Spleen (tissue), 7 donors: ENCODE data around the gene DEPDC5.

Experiments used
- POLR2A ChIP-seq, 3 donors: fragments of 450-650 bp; IDR thresholded peaks; one replicate each; pipeline ENCODE4 v1.5.1; 2017; ENCODE audit warnings: antibody characterized with exemption in 3 of 3, mild to moderate bottlenecking in 1 of 3
- POLR2AphosphoS5 ChIP-seq, 3 donors: sonication (generic); formaldehyde crosslinking; IDR thresholded peaks; one replicate each; pipeline ENCODE4 v1.5.1; 2017; ENCODE audit warnings: antibody characterized with exemption in 3 of 3
- TF ChIP-seq, protein P1 (sequence below), 11 experiments: fragments of 200-600 bp in 7 of 11; fragments of 450-650 bp in 4 of 11; sonication (generic) in 4 of 11; IDR thresholded peaks in 8 of 11; conservative IDR thresholded peaks in 3 of 11; 1 replicate in 7 of 11; 2 replicates in 4 of 11; pipeline versions ENCODE4 v1.4.0 to v1.8.0; 2016 to 2021; ENCODE audit warnings: antibody characterized with exemption in 11 of 11, inconsistent platforms in 4 of 11, mild to moderate bottlenecking in 1 of 11
- donor health status: DM: no; HTN: no; CAD: no; lungs with moderate emphysema.
- donor health status: DM: no; HTN: no; CAD: no.
- donor health status: DM: no; HTN: no; CAD: no.

DNA sequence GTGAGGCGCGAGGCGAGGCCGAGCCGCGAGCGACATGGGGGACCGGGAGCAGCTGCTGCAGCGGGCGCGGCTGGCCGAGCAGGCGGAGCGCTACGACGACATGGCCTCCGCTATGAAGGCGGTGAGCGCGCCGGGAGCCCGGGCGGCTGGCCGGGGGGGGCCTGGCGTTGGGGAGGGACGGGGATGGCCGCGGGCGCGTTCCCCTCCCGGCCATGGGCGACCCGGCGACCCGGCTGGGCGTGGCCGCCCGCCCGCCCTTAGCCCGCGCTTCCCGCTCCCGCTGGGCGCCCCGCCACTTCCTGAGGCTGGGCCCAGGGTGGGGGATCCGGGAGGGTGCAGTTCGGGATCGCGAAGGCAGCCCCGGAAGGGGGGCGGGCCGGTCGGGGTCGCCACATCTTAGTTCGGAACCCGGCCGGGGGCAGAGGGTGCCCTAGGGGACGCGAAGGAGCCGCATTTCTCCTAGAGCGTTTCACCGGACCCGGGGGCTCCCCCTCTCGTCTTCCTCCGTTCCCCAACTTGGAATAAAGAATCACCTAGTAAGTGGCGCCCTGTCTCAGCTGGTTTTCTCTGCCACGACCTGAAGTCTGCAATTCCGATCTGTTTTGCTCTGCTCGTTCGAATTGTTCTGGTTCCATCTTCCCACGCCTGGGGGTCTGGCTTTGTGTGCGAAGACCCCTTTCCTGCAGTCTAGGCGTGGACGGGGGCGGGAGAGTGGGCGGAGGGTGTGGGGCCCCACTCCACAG, 191.1 kb downstream of the DEPDC5 start:
- TF ChIP-seq POLR2AphosphoS5 (IDR thresholded peaks at IDR 0.05) = no peak
- TF ChIP-seq, protein P1, sequence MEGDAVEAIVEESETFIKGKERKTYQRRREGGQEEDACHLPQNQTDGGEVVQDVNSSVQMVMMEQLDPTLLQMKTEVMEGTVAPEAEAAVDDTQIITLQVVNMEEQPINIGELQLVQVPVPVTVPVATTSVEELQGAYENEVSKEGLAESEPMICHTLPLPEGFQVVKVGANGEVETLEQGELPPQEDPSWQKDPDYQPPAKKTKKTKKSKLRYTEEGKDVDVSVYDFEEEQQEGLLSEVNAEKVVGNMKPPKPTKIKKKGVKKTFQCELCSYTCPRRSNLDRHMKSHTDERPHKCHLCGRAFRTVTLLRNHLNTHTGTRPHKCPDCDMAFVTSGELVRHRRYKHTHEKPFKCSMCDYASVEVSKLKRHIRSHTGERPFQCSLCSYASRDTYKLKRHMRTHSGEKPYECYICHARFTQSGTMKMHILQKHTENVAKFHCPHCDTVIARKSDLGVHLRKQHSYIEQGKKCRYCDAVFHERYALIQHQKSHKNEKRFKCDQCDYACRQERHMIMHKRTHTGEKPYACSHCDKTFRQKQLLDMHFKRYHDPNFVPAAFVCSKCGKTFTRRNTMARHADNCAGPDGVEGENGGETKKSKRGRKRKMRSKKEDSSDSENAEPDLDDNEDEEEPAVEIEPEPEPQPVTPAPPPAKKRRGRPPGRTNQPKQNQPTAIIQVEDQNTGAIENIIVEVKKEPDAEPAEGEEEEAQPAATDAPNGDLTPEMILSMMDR (IDR thresholded peaks at IDR 0.05 in 8 of 11, conservative IDR thresholded peaks at IDR 0.05 in 3 of 11) = no peak
- TF ChIP-seq POLR2A (IDR thresholded peaks at IDR 0.05) = no peak
